Mesenteric fat pad (tissue), 1 donor: Measurements from ENCODE around the gene ARL6IP6. TPM values are rescaled to one million over a fixed set of nuclear protein-coding genes. Genes with fewer than 3 reads are reported as not detected.
"Not testable (repeated sequence)": the region's sequence is repeated elsewhere in the genome, so short reads cannot be mapped to it uniquely, and the experiment has no call there.

ENCODE experiments used
- DNase-seq: peaks from one replicate; pipeline ENCODE4 v3.0.0-alpha.2; 2020; ENCODE audit warnings: low spot score
- total RNA-seq: library from RNA; stranded (reverse); fragmentation: NEBNext Ultra II Directional; extraction: Animal tissue kit (Norgen Biotek cat#: 25700); gene quantifications from one replicate; pipeline ENCODE4 v1.2.1, GENCODE V29; 2021
- donor health status: DM: yes; HTN: yes; CAD: no.

The ARL6IP6 gene
- total RNA-seq, 1 donor from 2014 or later, result 8.8 TPM

- DNase-seq, result not testable (repeated sequence)
Observed at GRCh38 chr2:152722639-152723038, 4.2 kb downstream of the ARL6IP6 start.

GRCh38 chr2:152723918-152724317, 5.5 kb downstream of the ARL6IP6 start:
- no peak for DNase-seq

DNA sequence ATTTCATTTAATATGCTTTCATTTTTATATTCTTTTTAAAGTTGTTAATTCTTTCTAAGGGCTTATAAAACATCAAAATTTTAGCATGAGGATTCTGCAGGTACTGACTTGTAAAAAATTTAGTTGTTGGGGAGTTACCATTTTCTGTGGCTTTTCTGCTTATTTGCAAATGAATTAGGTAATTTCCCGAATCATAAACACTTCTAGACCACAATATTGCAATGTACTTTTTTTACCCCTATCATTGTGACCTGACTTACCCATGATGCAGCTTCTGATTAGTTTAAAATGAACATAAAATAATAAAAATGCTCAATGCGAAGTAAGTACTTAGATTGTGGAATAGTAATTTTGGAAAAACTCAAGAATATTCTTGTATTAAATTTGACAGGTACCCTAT, 11.4 kb downstream of the ARL6IP6 start:
- no peak for DNase-seq

GRCh38 chr2:152730591-152731333, 12.3 kb downstream of the ARL6IP6 start:
- no peak for DNase-seq

- DNase-seq, result not testable (repeated sequence)
Observed at GRCh38 chr2:152737509-152737908, 19.1 kb downstream of the ARL6IP6 start.

DNA sequence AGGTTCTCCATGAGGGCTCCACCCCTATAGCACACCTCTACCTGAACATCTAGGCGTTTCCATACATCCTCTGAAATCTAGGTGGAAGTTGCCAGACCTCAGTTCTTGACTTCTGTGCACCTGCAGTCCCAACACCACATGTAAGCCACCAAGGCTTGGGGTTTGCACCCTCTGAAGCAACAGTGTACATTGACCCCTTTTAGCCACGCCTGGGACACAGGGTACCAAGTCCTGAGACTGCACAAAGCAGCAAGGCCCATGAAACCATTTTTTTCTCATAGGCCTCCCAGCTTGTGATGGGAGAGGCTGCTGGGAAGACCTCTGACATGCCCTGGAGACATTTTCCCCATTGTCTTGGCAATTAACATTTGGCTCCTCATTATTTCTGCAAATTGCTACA, 20.0 kb downstream of the ARL6IP6 start:
- no peak for DNase-seq

DNA sequence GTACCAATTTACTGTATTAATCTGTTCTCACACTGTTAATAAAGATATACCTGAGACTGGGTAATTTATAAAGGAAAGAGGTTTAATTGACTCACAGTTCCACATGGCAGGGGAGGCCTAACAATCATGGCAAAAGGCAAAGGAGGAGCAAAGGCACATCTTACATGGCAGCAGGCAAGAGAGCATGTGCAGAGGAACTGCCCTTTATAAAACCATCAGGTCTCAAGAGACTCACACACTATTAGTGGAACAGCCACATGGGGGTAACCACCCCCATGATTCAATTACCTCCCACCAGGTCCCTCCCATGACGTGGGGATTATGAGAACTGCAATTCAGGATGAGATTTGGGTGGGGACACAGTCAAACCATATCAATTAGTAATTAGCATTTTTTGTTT, 21.3 kb downstream of the ARL6IP6 start:
- DNase-seq, result not testable (repeated sequence)

DNA sequence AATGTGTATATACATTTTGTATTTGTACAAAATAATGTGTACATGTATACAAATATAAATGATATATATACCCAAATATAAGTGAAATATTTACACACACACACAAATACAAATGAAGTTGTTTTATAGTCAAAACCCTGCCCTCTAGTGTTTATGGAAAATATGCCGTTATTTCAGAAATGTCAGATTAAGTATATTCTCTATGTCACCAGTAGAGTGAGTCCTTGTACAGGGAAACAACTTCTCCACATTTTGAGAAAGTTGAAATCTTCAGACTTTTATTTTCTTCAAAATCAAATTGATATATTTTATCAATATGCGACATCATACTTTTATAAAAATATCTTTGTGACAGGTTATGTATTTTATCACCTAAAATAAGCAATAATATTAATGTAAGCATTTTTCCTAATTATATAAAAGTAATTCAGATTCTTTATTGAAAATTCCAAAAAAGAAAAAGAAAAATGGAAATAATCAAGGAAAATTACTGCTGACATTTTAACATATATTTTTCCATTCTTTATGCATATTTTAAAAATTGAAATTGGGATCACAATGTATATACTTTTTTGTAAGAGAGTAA, 22.4 kb downstream of the ARL6IP6 start:
- DNase-seq, result no peak

DNA sequence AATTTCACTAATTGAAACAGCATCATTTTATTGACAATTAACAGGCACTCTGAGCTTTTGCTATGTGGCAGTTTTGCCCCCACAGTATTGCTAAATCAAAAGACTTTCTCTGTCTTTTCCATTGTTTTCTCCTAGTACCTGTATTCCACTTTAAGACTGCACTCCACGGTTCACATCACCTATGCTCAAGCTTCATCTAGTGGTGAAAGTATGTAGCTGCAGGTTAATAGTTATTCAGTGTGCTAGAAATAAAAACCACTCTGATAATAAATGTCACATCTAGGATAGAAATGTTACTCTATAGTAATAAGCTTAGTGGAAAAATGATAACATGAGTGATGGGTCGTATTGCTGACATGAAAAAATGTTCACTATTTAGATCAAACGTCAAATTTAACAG, 24.6 kb downstream of the ARL6IP6 start:
- DNase-seq, result no peak

DNA sequence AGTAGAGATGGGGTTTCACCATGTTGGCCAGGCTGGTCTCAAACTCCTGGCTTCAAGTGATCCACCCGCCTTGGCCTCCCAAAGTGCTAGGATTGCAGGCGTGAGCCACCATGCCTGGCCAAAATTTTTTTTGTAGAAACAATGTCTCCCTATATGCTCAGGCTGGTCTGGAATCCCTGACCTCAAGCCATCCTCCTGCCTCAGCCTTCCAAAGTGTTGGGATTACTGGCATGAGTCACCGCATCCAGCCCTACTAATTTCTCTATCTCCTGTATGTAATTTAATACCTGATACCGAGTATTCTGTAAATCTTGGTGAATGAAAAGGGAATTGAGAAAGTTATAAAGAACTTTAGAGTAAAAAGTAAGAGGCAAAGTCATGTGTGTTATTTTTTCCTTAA, 29.3 kb downstream of the ARL6IP6 start:
- DNase-seq, result not testable (repeated sequence)

DNA sequence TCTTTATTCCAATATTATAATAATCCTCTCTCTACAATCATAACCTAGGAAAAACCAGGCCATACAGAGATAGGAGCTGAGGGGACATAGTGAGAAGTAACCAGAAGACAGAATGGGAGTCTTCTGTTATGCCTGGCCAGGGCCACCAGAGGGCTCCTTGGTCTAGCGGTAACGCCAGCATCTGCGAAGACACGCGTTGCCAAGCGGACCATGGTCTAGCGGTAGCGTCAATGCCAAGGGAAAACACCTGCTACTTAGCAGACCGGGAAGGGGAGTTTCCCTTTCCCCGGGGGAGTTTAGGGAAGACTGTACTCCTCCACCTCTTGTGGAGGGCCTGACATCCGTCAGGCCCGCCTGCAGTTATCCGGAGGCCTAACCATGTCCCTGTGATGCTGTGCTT, 36.6 kb downstream of the ARL6IP6 start:
- DNase-seq, result no peak

GRCh38 chr2:152759290-152760072, 41.1 kb downstream of the ARL6IP6 start:
- no peak for DNase-seq

DNA sequence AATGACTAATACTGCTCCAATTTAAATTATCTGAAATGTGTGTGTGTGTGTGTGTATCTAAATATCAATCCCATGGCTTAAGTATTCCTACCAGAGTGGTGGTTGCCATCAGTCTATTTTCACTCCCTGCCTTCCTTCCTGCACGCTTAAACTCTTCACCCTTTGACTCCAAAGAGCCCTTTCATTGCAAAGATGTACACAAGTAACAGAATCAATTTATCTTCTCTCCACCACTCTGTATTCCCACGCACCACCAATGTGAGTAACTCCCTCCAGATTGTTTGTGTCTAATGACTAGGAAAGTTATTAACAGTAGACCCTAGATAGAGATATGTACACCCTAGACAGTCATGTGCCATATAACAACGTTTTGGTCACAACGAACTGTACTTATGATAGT, 42.8 kb downstream of the ARL6IP6 start:
- no peak for DNase-seq

DNA sequence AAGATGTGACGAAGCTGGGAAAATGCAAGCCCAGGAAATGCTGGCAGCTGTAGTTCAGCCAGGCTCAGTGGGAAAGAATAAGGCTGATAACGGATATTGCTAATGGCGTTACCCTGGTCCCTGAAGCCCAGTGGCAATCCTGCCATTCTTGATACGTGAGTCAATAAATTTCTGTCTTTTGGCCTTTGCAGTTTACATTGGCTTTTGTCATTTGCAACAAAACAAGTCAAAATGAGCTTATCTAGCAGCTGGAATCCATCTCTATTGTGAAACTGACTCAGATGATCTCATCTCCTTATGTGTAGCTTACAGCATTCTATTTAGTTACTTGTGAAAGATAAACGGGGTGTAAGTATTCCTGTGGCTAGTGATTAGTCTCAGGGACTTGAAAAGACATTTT, 43.8 kb downstream of the ARL6IP6 start:
- DNase-seq, result no peak

DNA sequence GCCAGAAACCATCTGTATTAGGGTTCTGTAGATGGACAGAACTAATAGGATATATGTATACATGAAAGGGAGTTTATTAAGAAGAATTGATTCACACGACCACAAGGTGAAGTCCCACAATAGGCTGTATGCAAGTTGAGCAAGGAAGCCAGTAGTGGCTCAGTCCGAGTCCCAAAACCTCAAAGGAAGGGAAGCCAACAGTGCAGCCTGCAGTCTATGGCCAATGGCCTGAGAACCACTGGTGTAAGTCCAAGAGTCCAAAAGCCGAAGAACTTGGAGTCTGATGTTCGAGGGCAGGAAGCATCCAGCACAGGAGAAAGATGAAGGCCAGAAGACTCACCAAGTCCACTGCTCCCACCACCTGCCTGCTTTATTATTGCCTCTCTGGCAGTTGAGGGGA, 44.8 kb downstream of the ARL6IP6 start:
- not testable (repeated sequence) for DNase-seq

DNA sequence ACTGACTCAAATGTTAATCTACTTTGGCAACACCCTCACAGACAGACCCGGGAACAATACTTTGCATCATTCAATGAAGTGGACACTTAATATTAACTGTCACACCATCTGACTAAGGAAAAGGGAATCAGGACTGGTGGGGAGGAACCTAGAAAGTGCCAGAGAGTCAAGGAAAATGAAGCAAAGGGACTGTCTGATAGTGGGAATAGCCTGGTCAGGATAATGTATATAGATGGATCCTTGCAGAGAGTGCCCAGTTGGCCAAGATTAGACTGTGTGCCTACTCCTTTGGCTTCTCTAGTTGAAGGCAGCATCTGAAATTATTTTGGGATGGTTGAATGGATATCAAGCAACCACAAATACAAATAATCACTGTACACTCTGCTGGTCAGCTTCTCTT, 45.2 kb downstream of the ARL6IP6 start:
- DNase-seq, result no peak

GRCh38 chr2:152766928-152767327, 48.5 kb downstream of the ARL6IP6 start:
- DNase-seq, result no peak

- no peak for DNase-seq
Observed at GRCh38 chr2:152781175-152781574, 62.8 kb downstream of the ARL6IP6 start.

DNA sequence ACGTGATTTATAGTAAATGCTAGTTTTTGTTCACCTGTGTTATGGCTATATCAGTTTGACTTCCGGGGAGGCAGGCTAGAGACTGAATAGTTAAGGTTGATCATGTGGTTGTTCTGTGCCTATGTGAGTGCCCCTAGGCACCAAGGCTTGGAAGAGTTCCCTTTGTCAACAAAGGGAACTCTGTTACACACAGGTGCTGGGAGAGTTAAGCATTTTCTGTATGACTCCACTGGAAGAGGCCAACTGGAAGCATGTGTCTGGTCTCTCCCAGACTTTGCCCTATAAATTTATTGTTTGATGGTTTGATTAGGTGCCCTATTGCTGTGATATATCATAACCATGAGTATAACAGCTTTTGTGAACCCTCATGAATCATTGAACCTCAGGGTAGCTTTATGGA, 63.8 kb downstream of the ARL6IP6 start:
- DNase-seq, result no peak

DNA sequence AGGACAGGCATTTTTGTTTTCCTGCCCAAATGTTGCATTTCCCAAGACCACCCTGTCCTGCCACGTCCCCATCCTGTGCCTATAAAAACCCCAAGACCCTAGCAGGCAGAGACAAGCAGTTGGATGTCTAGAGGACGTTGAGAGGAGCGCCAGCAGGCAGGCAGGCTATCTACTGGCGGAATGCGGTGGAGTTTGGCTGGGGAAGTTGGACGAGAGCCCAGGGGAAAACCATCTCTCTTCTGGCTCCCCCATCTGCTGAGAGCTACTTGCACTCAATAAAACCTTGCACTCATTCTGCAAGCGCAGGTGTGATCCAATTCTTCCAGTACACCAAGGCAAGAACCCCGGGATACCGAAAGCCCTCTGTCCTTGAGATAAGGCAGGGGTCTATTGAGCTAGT, 72.5 kb downstream of the ARL6IP6 start:
- no peak for DNase-seq

DNA sequence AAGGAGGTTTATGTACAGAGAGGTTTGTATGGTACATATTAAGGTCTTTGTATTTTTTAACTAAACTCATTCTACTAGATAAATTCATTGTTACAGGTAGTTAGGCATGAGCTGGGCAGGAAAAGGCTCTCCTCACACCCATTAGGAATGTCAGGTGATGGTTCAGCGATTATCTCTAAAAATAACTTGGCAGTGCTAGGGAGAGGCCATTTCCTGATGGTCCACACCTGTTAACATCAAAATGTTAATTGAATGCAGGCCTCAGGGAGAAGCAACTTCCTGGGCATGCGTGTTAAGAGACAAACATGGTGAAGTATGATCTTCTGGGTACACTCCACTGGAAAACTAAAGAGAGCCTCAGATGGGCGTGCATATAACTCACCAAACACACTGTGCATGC, 73.6 kb downstream of the ARL6IP6 start:
- no peak for DNase-seq

GRCh38 chr2:152792974-152793373, 74.6 kb downstream of the ARL6IP6 start:
- DNase-seq, result no peak
